CD4-positive, CD25-positive, alpha-beta regulatory T cell (primary cell): ENCODE results near the gene MTIF2. TPM values are rescaled to one million over a fixed set of nuclear protein-coding genes. Genes with fewer than 3 reads are reported as not detected.

Experiments
- ATAC-seq, 2 donors: fragments of 150-1000 bp; cut with Tn5 transposase; one replicate each; pipeline ENCODE4 v1.10.0; 2021; ENCODE audit warnings: low read depth in 2 of 2, moderate number of reproducible peaks in 2 of 2, moderate library complexity in 1 of 2
- DNase-seq, 3 donors: peaks; one replicate each; pipeline versions ENCODE4 v3.0.0 to v3.0.0-alpha.2; 2012 to 2022; ENCODE audit warnings: mixed read lengths in 1 of 3
- H3K27ac ChIP-seq: one replicate; pipeline ENCODE4 v1.7.0; 2013; ENCODE audit warnings: mild to moderate bottlenecking, low read length; ENCODE audit not compliant: insufficient read depth, poor library complexity, severe bottlenecking
- H3K27me3 ChIP-seq: one replicate; pipeline ENCODE4 v1.7.0; 2013; ENCODE audit warnings: low read length; ENCODE audit not compliant: control insufficient read depth, insufficient read depth
- H3K36me3 ChIP-seq: one replicate; pipeline ENCODE4 v1.7.0; 2013; ENCODE audit warnings: mild to moderate bottlenecking, low read length, moderate library complexity; ENCODE audit not compliant: control insufficient read depth, insufficient read depth
- H3K4me1 ChIP-seq: 2 replicates; pipeline ENCODE4 v1.7.0; 2013; ENCODE audit warnings: mild to moderate bottlenecking, low read length; ENCODE audit not compliant: insufficient read depth, control insufficient read depth, poor library complexity, severe bottlenecking
- H3K4me3 ChIP-seq: one replicate; pipeline ENCODE4 v1.7.0; 2013; ENCODE audit warnings: low read depth, mild to moderate bottlenecking, low read length, moderate library complexity
- H3K9me3 ChIP-seq, 2 experiments: 1 replicate in 1 of 2; 2 replicates in 1 of 2; pipeline ENCODE4 v1.7.0; 2013; ENCODE audit warnings: low read length in 2 of 2, mild to moderate bottlenecking in 1 of 2, moderate library complexity in 1 of 2; ENCODE audit not compliant: control insufficient read depth in 2 of 2
- H3K27ac Mint-ChIP-seq, 3 donors: one replicate each; pipeline ENCODE4 v1.8.0; 2020 to 2022; ENCODE audit warnings: mild to moderate bottlenecking in 3 of 3, mixed read lengths in 3 of 3, moderate library complexity in 2 of 3
- H3K27me3 Mint-ChIP-seq: one replicate; pipeline ENCODE4 v1.8.0; 2022; ENCODE audit warnings: mild to moderate bottlenecking, mixed read lengths
- H3K36me3 Mint-ChIP-seq: one replicate; pipeline ENCODE4 v1.8.0; 2020; ENCODE audit warnings: mixed read lengths
- H3K4me1 Mint-ChIP-seq, 4 donors: one replicate each; pipeline ENCODE4 v1.8.0; 2020 to 2022; ENCODE audit warnings: mixed read lengths in 4 of 4, mild to moderate bottlenecking in 1 of 4
- H3K4me3 Mint-ChIP-seq, 4 donors: one replicate each; pipeline ENCODE4 v1.8.0; 2020 to 2022; ENCODE audit warnings: mild to moderate bottlenecking in 4 of 4, mixed read lengths in 4 of 4, moderate library complexity in 3 of 4
- H3K9me3 Mint-ChIP-seq, 7 donors: one replicate each; pipeline ENCODE4 v1.8.0; 2020 to 2022; ENCODE audit warnings: mixed read lengths in 7 of 7, mild to moderate bottlenecking in 3 of 7, moderate library complexity in 2 of 7
- polyA plus RNA-seq, 4 donors: library from polyadenylated mRNA; unstranded; fragments of 300-500 nt; fragmentation: Illumina TruSeq; gene quantifications; one replicate each; pipeline ENCODE4 v1.2.3, GENCODE V29; 2021
- total RNA-seq: library from RNA; stranded (reverse); gene quantifications from one replicate; pipeline ENCODE4 v1.2.3, GENCODE V29; 2022

Gene MTIF2
- total and polyA plus RNA-seq, 5 donors from 2014 or later, result 13.8 to 21.3 (median 15.3) TPM

GRCh38 chr2:55239656-55240222 is 29.3 kb downstream of the MTIF2 start:
- Mint-ChIP-seq H3K27me3 (no peaks in the 10 kb centered on the region), H3K4me3 (no peak overlapping the region), H3K36me3 (peaks cover 23% of the 10 kb centered on the region), H3K9me3 (no peaks in the 10 kb centered on the region), H3K27ac (no peak overlapping the region), H3K4me1 (peaks cover 6 to 26% (median 19%) of the 10 kb centered on the region in 4 donors)
- DNase-seq, result no peak
- Histone ChIP-seq H3K27ac (no peak overlapping the region), H3K9me3 (no peaks in the 10 kb centered on the region), H3K36me3 (peaks cover 53% of the 10 kb centered on the region), H3K4me3 (no peak overlapping the region), H3K27me3 (no peaks in the 10 kb centered on the region), H3K4me1 (peaks cover 13% of the 10 kb centered on the region)
- ATAC-seq, result peak in 1 of 2 donors; percentile 39

GRCh38 chr2:55236992-55237543 is 32.0 kb downstream of the MTIF2 start:
- DNase-seq (no peak), ATAC-seq (no peak)
- Mint-ChIP-seq H3K36me3 (peaks cover 29% of the 10 kb centered on the region), H3K4me1 (peaks cover 12 to 45% (median 37%) of the 10 kb centered on the region in 4 donors), H3K27me3 (peaks cover 10% of the 10 kb centered on the region), H3K9me3 (no peaks in the 10 kb centered on the region), H3K27ac (no peak overlapping the region), H3K4me3 (peak overlapping the region in 1 of 4 donors; percentile 58)
- Histone ChIP-seq H3K4me3 (no peak overlapping the region), H3K27ac (no peak overlapping the region), H3K4me1 (peaks cover 30% of the 10 kb centered on the region), H3K36me3 (peaks cover 45% of the 10 kb centered on the region), H3K9me3 (no peaks in the 10 kb centered on the region), H3K27me3 (no peaks in the 10 kb centered on the region)

GRCh38 chr2:55235724-55236538 is 33.1 kb downstream of the MTIF2 start:
- H3K4me3 ChIP-seq, result peak overlapping the region; percentile 9
- no peaks in the 10 kb centered on the region for H3K27me3 ChIP-seq
- DNase-seq, result no peak
- H3K36me3 ChIP-seq, result peaks cover 39% of the 10 kb centered on the region
- H3K4me1 Mint-ChIP-seq, result peaks cover 14 to 56% (median 45%) of the 10 kb centered on the region in 4 donors
- H3K4me3 Mint-ChIP-seq, result peak overlapping the region in 2 of 4 donors; percentile 71 to 95
- peaks cover 40% of the 10 kb centered on the region for H3K4me1 ChIP-seq
- H3K9me3 Mint-ChIP-seq, result no peaks in the 10 kb centered on the region
- H3K9me3 ChIP-seq, result no peaks in the 10 kb centered on the region
- peaks cover 29% of the 10 kb centered on the region for H3K36me3 Mint-ChIP-seq
- peaks cover 12% of the 10 kb centered on the region for H3K27me3 Mint-ChIP-seq
- peak overlapping the region in 1 of 3 donors; percentile 6 for H3K27ac Mint-ChIP-seq
- ATAC-seq, result no peak
- peak overlapping the region; percentile 96 for H3K27ac ChIP-seq

DNA sequence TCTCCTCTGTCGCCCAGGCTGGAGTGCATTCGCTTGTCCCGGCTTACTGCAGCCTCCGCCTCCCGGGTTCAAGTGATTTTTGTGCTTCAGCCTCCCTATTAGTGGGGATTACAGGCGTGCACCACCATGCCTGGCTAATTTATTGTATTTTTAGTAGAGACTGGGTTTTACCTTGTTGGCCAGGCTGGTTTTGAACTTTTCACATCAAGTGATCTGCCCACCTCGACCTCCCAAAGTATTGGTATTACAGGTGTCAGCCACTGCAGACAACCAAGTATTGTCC is 35.4 kb downstream of the MTIF2 start:
- H3K36me3 Mint-ChIP-seq, result peaks cover 28% of the 10 kb centered on the region
- H3K9me3 ChIP-seq, result no peaks in the 10 kb centered on the region
- H3K27me3 ChIP-seq, result no peaks in the 10 kb centered on the region
- H3K27ac ChIP-seq, result peak overlapping the region; percentile 96
- H3K36me3 ChIP-seq, result peaks cover 37% of the 10 kb centered on the region
- ATAC-seq (no peak), DNase-seq (no peak)
- peak overlapping the region; percentile 98 to 99 (median 99) for H3K27ac Mint-ChIP-seq
- peaks cover 37% of the 10 kb centered on the region for H3K4me1 ChIP-seq
- H3K4me3 ChIP-seq, result peak overlapping the region; percentile 99
- peak overlapping the region; percentile 95 to 100 (median 98) for H3K4me3 Mint-ChIP-seq
- peaks cover 12% of the 10 kb centered on the region for H3K27me3 Mint-ChIP-seq
- H3K4me1 Mint-ChIP-seq, result peaks cover 24 to 68% (median 53%) of the 10 kb centered on the region in 4 donors
- no peaks in the 10 kb centered on the region for H3K9me3 Mint-ChIP-seq

DNA sequence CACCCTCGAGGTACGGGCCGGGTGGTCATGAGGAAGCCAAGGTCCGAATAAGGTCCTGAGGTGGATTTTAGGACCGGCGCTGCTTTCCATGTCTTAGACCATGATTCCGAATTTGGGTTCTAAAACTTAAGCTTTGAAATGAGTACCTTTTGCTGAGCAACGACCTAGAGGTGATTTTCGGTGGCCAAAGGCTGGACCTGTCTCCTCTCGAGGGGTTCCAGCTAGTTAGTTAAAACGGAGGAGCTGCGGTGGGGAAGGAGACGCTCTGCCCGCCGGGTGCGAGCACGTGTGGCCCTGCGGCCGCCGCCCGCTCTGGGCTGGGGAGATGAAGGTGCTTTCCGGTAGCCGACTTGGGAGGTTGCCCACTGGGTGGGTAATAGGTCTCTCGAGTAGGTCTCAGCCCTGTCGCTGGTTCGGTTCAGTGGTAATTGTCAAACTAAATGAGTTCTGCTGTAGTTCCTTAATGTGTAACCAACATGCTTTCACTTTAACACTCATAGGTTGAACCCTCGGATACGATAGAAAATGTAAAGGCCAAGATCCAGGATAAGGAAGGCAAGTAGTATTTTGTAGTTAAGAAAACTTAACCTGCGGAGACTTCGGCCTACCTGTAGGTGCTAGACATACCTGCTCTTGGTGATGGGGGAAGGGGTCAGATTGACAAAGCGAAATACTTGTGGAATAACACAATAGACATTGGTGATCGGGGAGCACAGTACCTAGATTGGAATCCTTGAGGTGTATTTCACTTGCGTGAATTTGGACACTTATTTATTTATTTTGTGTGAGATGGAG is 36.0 kb downstream of the MTIF2 start:
- Histone ChIP-seq H3K4me1 (peaks cover 43% of the 10 kb centered on the region), H3K27ac (peak overlapping the region; percentile 96), H3K9me3 (no peaks in the 10 kb centered on the region), H3K4me3 (peak overlapping the region; percentile 99), H3K27me3 (no peaks in the 10 kb centered on the region), H3K36me3 (peaks cover 36% of the 10 kb centered on the region)
- H3K36me3 Mint-ChIP-seq, result peaks cover 27% of the 10 kb centered on the region
- H3K27me3 Mint-ChIP-seq, result peaks cover 12% of the 10 kb centered on the region
- peak; percentile 30 to 31 for ATAC-seq
- H3K9me3 Mint-ChIP-seq, result peaks cover 0 to 2% (median 0%) of the 10 kb centered on the region in 7 donors
- H3K4me1 Mint-ChIP-seq, result peaks cover 30 to 73% (median 58%) of the 10 kb centered on the region in 4 donors
- peak overlapping the region; percentile 98 to 99 (median 99) for H3K27ac Mint-ChIP-seq
- H3K4me3 Mint-ChIP-seq, result peak overlapping the region; percentile 95 to 100 (median 98)
- DNase-seq, result peak; percentile 40 to 57 (median 45)

DNA sequence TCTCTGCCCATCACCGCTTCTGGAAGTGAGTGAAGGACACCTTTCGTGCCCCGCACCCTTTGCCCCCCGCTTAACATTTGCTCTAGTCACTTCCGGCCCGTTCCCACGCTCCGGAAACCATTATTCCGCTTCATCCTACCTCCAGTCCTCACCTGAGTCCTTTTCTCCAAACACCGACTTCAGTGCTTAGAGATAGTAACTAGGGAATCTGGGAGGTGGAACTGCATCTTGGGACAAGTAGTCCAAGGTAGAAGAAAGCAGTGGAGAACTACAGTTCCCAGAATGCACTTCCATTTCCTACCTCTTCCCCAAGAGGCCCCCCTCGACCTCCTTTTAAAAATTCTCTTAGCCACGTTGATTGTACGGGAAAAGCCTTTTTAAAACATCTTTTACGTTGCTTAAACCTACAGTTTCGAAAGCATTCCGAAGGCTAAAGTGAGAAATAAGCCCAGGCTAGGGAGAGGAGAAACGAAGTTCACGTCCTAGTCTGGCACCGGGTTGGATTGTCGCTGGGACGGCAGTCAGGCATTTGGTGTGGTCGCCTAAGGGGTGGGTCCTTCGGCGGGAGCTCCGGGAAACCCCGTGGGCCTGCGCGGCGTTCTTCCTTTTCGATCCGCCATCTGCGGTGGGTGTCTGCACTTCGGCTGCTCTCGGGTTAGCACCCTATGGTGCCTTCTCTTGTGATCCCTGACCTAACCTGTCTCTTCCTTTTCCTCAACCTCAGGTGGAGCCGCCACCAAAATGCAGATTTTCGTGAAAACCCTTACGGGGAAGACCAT is 36.8 kb downstream of the MTIF2 start, which contains the start of the genes CLHC1 and RPS27A:
Gene CLHC1, minus strand, starts transcription at position 210 of the 779 bp plus-strand sequence. CDS start 9,882 bp downstream, outside the sequence.
Gene RPS27A, plus strand, starts transcription at position 605 of the 779 bp plus-strand sequence. Its CDS starts 137 bp downstream, at position 742.
- peak; percentile 89 to 95 (median 94) for DNase-seq
- H3K27me3 Mint-ChIP-seq, result peaks cover 12% of the 10 kb centered on the region
- peak within 1 kb of the TSS; percentile 99 for H3K4me3 ChIP-seq
- peak; percentile 85 to 91 for ATAC-seq
- peak within 1 kb of the TSS; percentile 98 to 99 (median 99) for H3K27ac Mint-ChIP-seq
- peak within 1 kb of the TSS; percentile 95 to 100 (median 98) for H3K4me3 Mint-ChIP-seq
- peak within 1 kb of the TSS; percentile 96 for H3K27ac ChIP-seq
- peaks cover 32 to 79% (median 64%) of the 10 kb centered on the region in 4 donors for H3K4me1 Mint-ChIP-seq
- H3K9me3 ChIP-seq, result no peaks in the 10 kb centered on the region
- H3K27me3 ChIP-seq, result no peaks in the 10 kb centered on the region
- peaks cover 48% of the 10 kb centered on the region for H3K4me1 ChIP-seq
- peaks cover 0 to 3% (median 0%) of the 10 kb centered on the region in 7 donors for H3K9me3 Mint-ChIP-seq
- H3K36me3 ChIP-seq, result peaks cover 34% of the 10 kb centered on the region
- peaks cover 27% of the 10 kb centered on the region for H3K36me3 Mint-ChIP-seq
